HepG2 (cell line): Measurements from ENCODE around the gene ST8SIA4. TPM values are rescaled to one million over a fixed set of nuclear protein-coding genes. Genes with fewer than 3 reads are reported as not detected.

Experiments
- ATAC-seq: fragments of 200-7000 bp; cut with Tn5 transposase; 3 replicates; pipeline ENCODE4 v1.9.1; 2020; ENCODE audit warnings: mild to moderate bottlenecking, moderate library complexity
- BruUV-seq: library from RNA; stranded (reverse); fragments of 400-500 nt; replicated peaks from 2 replicates; lab custom pipeline; 2021; lab: Mats Ljungman, UMichigan
- CTCF ChIA-PET: fragments of 300-600 bp; formaldehyde crosslinking; extraction: SDS; loops from one replicate; lab custom pipeline; 2021; ENCODE audit warnings: low total read pairs, inconsistent platforms, low intra/inter-chr PET ratio; lab: Yijun Ruan, JAX
- POLR2A ChIA-PET: fragments of 350-600 bp; sonication (Branson Sonifier 250); formaldehyde crosslinking; loops from one replicate; lab custom pipeline; 2020; ENCODE audit warnings: antibody characterized with exemption, inconsistent platforms; lab: Yijun Ruan, JAX
- DNase-seq: peaks from one replicate; pipeline ENCODE4 v3.0.0-alpha.2; 2015; ENCODE audit warnings: low spot score
- FAIRE-seq: peaks from 3 replicates; lab custom pipeline; 2011; peaks lifted over from hg19 to GRCh38; lab: Jason Lieb, UNC
- H2AFZ ChIP-seq: one replicate; pipeline ENCODE4 v1.6.1; 2011; ENCODE audit warnings: low read length, inconsistent platforms
- H3K27ac ChIP-seq: fragments of 300-600 bp; 3 replicates; pipeline ENCODE4 v1.8.0; 2011; ENCODE audit warnings: mixed run types, mild to moderate bottlenecking, mixed read lengths, low read length, inconsistent platforms; ENCODE audit not compliant: insufficient read depth; ENCODE audit errors: extremely low read length
- H3K27me3 ChIP-seq, 2 experiments: fragments of 200-600 bp in 1 of 2; 2 replicates in 1 of 2; 3 replicates in 1 of 2; pipeline versions ENCODE4 v1.6.0 to v1.8.0; 2011; ENCODE audit warnings: low read length in 2 of 2, mild to moderate bottlenecking in 2 of 2, moderate library complexity in 2 of 2, inconsistent platforms in 1 of 2; ENCODE audit not compliant: insufficient read depth in 2 of 2, control insufficient read depth in 1 of 2
- H3K36me3 ChIP-seq, 2 experiments: fragments of 200-600 bp in 1 of 2; replicated peaks in 1 of 2; 2 replicates in 1 of 2; 3 replicates in 1 of 2; pipeline versions ENCODE4 v1.5.1 to v1.8.0; 2011; ENCODE audit warnings: low read length in 2 of 2, inconsistent platforms in 1 of 2; ENCODE audit not compliant: insufficient read depth in 2 of 2, control insufficient read depth in 1 of 2
- H3K4me1 ChIP-seq: 2 replicates; pipeline ENCODE4 v1.5.1; 2012; ENCODE audit warnings: low read length, inconsistent platforms; ENCODE audit not compliant: insufficient read depth
- H3K4me2 ChIP-seq: 2 replicates; pipeline ENCODE4 v1.6.0; 2011; ENCODE audit warnings: low read depth, low read length, inconsistent platforms
- H3K4me3 ChIP-seq, 3 experiments: fragments of 200-600 bp in 1 of 3; sonication (generic), shearing (Covaris generic) in 1 of 3; replicated peaks in 1 of 3; 2 replicates each; pipeline ENCODE4 v1.5.1; 2011 to 2016; ENCODE audit warnings: low read length in 3 of 3, inconsistent platforms in 2 of 3, low read depth in 2 of 3, mild to moderate bottlenecking in 2 of 3, control low read depth in 1 of 3, mixed read lengths in 1 of 3; ENCODE audit not compliant: insufficient read depth in 1 of 3
- H3K79me2 ChIP-seq: one replicate; pipeline ENCODE4 v1.6.1; 2011; ENCODE audit warnings: low read length, inconsistent platforms; ENCODE audit not compliant: insufficient read depth
- H3K9ac ChIP-seq: 2 replicates; pipeline ENCODE4 v1.6.0; 2011; ENCODE audit warnings: mild to moderate bottlenecking, low read depth, low read length, inconsistent platforms; ENCODE audit not compliant: insufficient read depth
- H3K9me3 ChIP-seq: 2 replicates; pipeline ENCODE4 v1.5.1; 2012; ENCODE audit warnings: mild to moderate bottlenecking, low read length
- H4K20me1 ChIP-seq: 2 replicates; pipeline ENCODE4 v1.6.0; 2011; ENCODE audit warnings: inconsistent platforms, mild to moderate bottlenecking, low read length, moderate library complexity; ENCODE audit not compliant: insufficient read depth
- ADNP ChIP-seq: sonication (generic); formaldehyde crosslinking; IDR thresholded peaks from 2 replicates; pipeline ENCODE4 v1.4.0; 2020; ENCODE audit warnings: missing genetic modification reagents
- AHR ChIP-seq: IDR thresholded peaks from 2 replicates; pipeline ENCODE4 v1.6.1; 2018; ENCODE audit warnings: missing genetic modification reagents, missing compliant biosample characterization
- JDP2 ChIP-seq: sonication (generic); formaldehyde crosslinking; IDR thresholded peaks from 2 replicates; pipeline ENCODE4 v1.8.1; 2022; ENCODE audit warnings: missing genetic modification reagents, borderline replicate concordance
- NBN ChIP-seq: fragments of 450-650 bp; conservative IDR thresholded peaks from 2 replicates; pipeline ENCODE4 v1.6.1; 2017
- TBL1XR1 ChIP-seq: fragments of 150-350 bp; IDR thresholded peaks from 2 replicates; pipeline ENCODE4 v1.6.1; 2014; ENCODE audit warnings: borderline replicate concordance, low read length; ENCODE audit not compliant: partially characterized antibody
- YEATS2 ChIP-seq: sonication (generic); formaldehyde crosslinking; IDR thresholded peaks from 2 replicates; pipeline ENCODE4 v1.4.0; 2020; ENCODE audit warnings: missing genetic modification reagents, borderline replicate concordance
- ZBTB49 ChIP-seq: sonication (generic); formaldehyde crosslinking; IDR thresholded peaks from 2 replicates; pipeline ENCODE4 v1.4.0; 2020; ENCODE audit warnings: missing genetic modification reagents, borderline replicate concordance
- ZNF235 ChIP-seq: sonication (generic); formaldehyde crosslinking; IDR thresholded peaks from 2 replicates; pipeline ENCODE4 v1.8.1; 2023; ENCODE audit warnings: mild to moderate bottlenecking, missing genetic modification reagents, borderline replicate concordance
- ZNF550 ChIP-seq: sonication (generic); formaldehyde crosslinking; IDR thresholded peaks from 2 replicates; pipeline ENCODE4 v1.4.0; 2020; ENCODE audit warnings: mild to moderate bottlenecking, missing genetic modification reagents, borderline replicate concordance
- WGBS: methylation state at CpG from one replicate; pipeline ENCODE4 v1.1.6; 2017; ENCODE audit warnings: low lambda C conversion rate; 5-methylcytosine and 5-hydroxymethylcytosine counted together
- in situ Hi-C: cut with HindIII; loops from 2 replicates; pipeline ENCODE4 v1.10.0; 2017; ENCODE audit warnings: low pct_unique_long_range_greater_than_20kb; ENCODE audit not compliant: extremely low pct_ligation_motif_present
- intact Hi-C: fragments of 100-400 bp; cut with micrococcal nuclease; formaldehyde crosslinking; loops from one replicate; pipeline ENCODE4 v1.10.0; 2022; ENCODE audit not compliant: unreplicated experiment
- polyA plus RNA-seq, 8 experiments: library from polyadenylated mRNA; depleted of rRNA in 3 of 8; stranded (reverse) in 7 of 8; unstranded in 1 of 8; fragments of >200 nt; fragmentation: Illumina TruSeq in 4 of 8; extraction: Trizol in 4 of 8; gene quantifications; 2 replicates each; pipeline versions ENCODE4 v1.2.1 to v1.2.3, GENCODE V29; 2011 to 2016; ENCODE audit warnings: low read depth in 4 of 8, missing spikeins in 1 of 8, mixed read lengths in 1 of 8; ENCODE audit not compliant: insufficient read depth in 1 of 8
- total RNA-seq, 5 experiments: library from RNA; depleted of rRNA; stranded (reverse); fragments of >200 nt; fragmentation: Illumina TruSeq; extraction: Trizol; gene quantifications; 2 replicates each; pipeline ENCODE4 v1.2.3, GENCODE V29; 2016; ENCODE audit warnings: low read depth in 1 of 5
- TF ChIP-seq, protein P1 (sequence below): sonication (generic); formaldehyde crosslinking; IDR thresholded peaks from 2 replicates; pipeline ENCODE4 v1.4.0; 2020; ENCODE audit warnings: missing genetic modification reagents

ST8SIA4 gene
- total and polyA plus RNA-seq, 2 of the 13 experiments (the other 11 are each of a cell fraction or from before 2014, with no cell fraction given): not detected

GRCh38 chr5:100904259-100904861, 1.3 kb upstream of the ST8SIA4 start:
- H2AFZ ChIP-seq: no peak overlapping the region
- POLR2A ChIA-PET: no interaction called here
- no peak overlapping the region for H3K4me2 ChIP-seq
- WGBS: 20% methylated on average over 18 of the region's 23 CpGs
- no peaks in the 10 kb centered on the region for H3K79me2 ChIP-seq
- in situ Hi-C loops (no loop called here), intact Hi-C loops (no loop called here)
- TF ChIP-seq JDP2 (CRISPR knock-in tag) (no peak), ZNF550 (CRISPR knock-in tag) (no peak), ZBTB49 (CRISPR knock-in tag) (no peak), NBN (no peak), ADNP (CRISPR knock-in tag) (no peak), ZNF235 (CRISPR knock-in tag) (no peak), YEATS2 (CRISPR knock-in tag) (no peak), AHR (CRISPR knock-in tag) (no peak), TBL1XR1 (no peak)
- TF ChIP-seq, protein P1, sequence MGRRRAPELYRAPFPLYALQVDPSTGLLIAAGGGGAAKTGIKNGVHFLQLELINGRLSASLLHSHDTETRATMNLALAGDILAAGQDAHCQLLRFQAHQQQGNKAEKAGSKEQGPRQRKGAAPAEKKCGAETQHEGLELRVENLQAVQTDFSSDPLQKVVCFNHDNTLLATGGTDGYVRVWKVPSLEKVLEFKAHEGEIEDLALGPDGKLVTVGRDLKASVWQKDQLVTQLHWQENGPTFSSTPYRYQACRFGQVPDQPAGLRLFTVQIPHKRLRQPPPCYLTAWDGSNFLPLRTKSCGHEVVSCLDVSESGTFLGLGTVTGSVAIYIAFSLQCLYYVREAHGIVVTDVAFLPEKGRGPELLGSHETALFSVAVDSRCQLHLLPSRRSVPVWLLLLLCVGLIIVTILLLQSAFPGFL (CRISPR knock-in tag): no peak
- no peak overlapping the region for H3K9ac ChIP-seq
- no peaks in the 10 kb centered on the region for H3K36me3 ChIP-seq
- no peak for ATAC-seq
- no peaks in the 10 kb centered on the region for H4K20me1 ChIP-seq
- no peaks in the 10 kb centered on the region for H3K4me1 ChIP-seq
- no peaks in the 10 kb centered on the region for H3K9me3 ChIP-seq
- no peak for DNase-seq
- no peak overlapping the region for H3K4me3 ChIP-seq
- H3K27me3 ChIP-seq: peaks cover 3 to 32% of the 10 kb centered on the region in 2 experiments; a peak in 4 of 5 replicates
- BruUV-seq: no TSS peak
- no peak overlapping the region for H3K27ac ChIP-seq
- CTCF ChIA-PET: no interaction called here
- FAIRE-seq: no peak
